HL-60 (cell line): ENCODE data around the gene IGFL2.

Source experiments
- CTCF ChIP-seq: IDR thresholded peaks from one replicate; pipeline ENCODE4 v1.5.1; 2011; ENCODE audit warnings: low read length, control low read depth, inconsistent platforms; ENCODE audit not compliant: insufficient read depth
- GABPA ChIP-seq: IDR thresholded peaks from 2 replicates; pipeline ENCODE4 v1.6.1; 2012; ENCODE audit warnings: low read depth
- POLR2AphosphoS5 ChIP-seq: IDR thresholded peaks from 2 replicates; pipeline ENCODE4 v1.6.1; 2012; ENCODE audit warnings: low read depth

- TF ChIP-seq GABPA, result no peak
- TF ChIP-seq CTCF, result no peak
- TF ChIP-seq POLR2AphosphoS5, result no peak
Observed at GRCh38 chr19:46113726-46114125, 34.3 kb upstream of the IGFL2 start.
